HepG2 (cell line): Measurements from ENCODE around the gene BARX2. TPM values are rescaled to one million over a fixed set of nuclear protein-coding genes. Genes with fewer than 3 reads are reported as not detected.

ENCODE experiments used
- ATAC-seq: fragments of 200-7000 bp; cut with Tn5 transposase; 3 replicates; pipeline ENCODE4 v1.9.1; 2020; ENCODE audit warnings: mild to moderate bottlenecking, moderate library complexity
- BruUV-seq: library from RNA; stranded (reverse); fragments of 400-500 nt; replicated peaks from 2 replicates; lab custom pipeline; 2021; lab: Mats Ljungman, UMichigan
- CTCF ChIA-PET: fragments of 300-600 bp; formaldehyde crosslinking; extraction: SDS; loops from one replicate; lab custom pipeline; 2021; ENCODE audit warnings: low total read pairs, inconsistent platforms, low intra/inter-chr PET ratio; lab: Yijun Ruan, JAX
- POLR2A ChIA-PET: fragments of 350-600 bp; sonication (Branson Sonifier 250); formaldehyde crosslinking; loops from one replicate; lab custom pipeline; 2020; ENCODE audit warnings: antibody characterized with exemption, inconsistent platforms; lab: Yijun Ruan, JAX
- DNase-seq: peaks from one replicate; pipeline ENCODE4 v3.0.0-alpha.2; 2015; ENCODE audit warnings: low spot score
- FAIRE-seq: peaks from 3 replicates; lab custom pipeline; 2011; peaks lifted over from hg19 to GRCh38; lab: Jason Lieb, UNC
- H2AFZ ChIP-seq: one replicate; pipeline ENCODE4 v1.6.1; 2011; ENCODE audit warnings: low read length, inconsistent platforms
- H3K27ac ChIP-seq: fragments of 300-600 bp; 3 replicates; pipeline ENCODE4 v1.8.0; 2011; ENCODE audit warnings: mixed run types, mild to moderate bottlenecking, mixed read lengths, low read length, inconsistent platforms; ENCODE audit not compliant: insufficient read depth; ENCODE audit errors: extremely low read length
- H3K27me3 ChIP-seq, 2 experiments: fragments of 200-600 bp in 1 of 2; 2 replicates in 1 of 2; 3 replicates in 1 of 2; pipeline versions ENCODE4 v1.6.0 to v1.8.0; 2011; ENCODE audit warnings: low read length in 2 of 2, mild to moderate bottlenecking in 2 of 2, moderate library complexity in 2 of 2, inconsistent platforms in 1 of 2; ENCODE audit not compliant: insufficient read depth in 2 of 2, control insufficient read depth in 1 of 2
- H3K36me3 ChIP-seq, 2 experiments: fragments of 200-600 bp in 1 of 2; replicated peaks in 1 of 2; 2 replicates in 1 of 2; 3 replicates in 1 of 2; pipeline versions ENCODE4 v1.5.1 to v1.8.0; 2011; ENCODE audit warnings: low read length in 2 of 2, inconsistent platforms in 1 of 2; ENCODE audit not compliant: insufficient read depth in 2 of 2, control insufficient read depth in 1 of 2
- H3K4me1 ChIP-seq: 2 replicates; pipeline ENCODE4 v1.5.1; 2012; ENCODE audit warnings: low read length, inconsistent platforms; ENCODE audit not compliant: insufficient read depth
- H3K4me2 ChIP-seq: 2 replicates; pipeline ENCODE4 v1.6.0; 2011; ENCODE audit warnings: low read depth, low read length, inconsistent platforms
- H3K4me3 ChIP-seq, 3 experiments: fragments of 200-600 bp in 1 of 3; sonication (generic), shearing (Covaris generic) in 1 of 3; replicated peaks in 1 of 3; 2 replicates each; pipeline ENCODE4 v1.5.1; 2011 to 2016; ENCODE audit warnings: low read length in 3 of 3, inconsistent platforms in 2 of 3, low read depth in 2 of 3, mild to moderate bottlenecking in 2 of 3, control low read depth in 1 of 3, mixed read lengths in 1 of 3; ENCODE audit not compliant: insufficient read depth in 1 of 3
- H3K79me2 ChIP-seq: one replicate; pipeline ENCODE4 v1.6.1; 2011; ENCODE audit warnings: low read length, inconsistent platforms; ENCODE audit not compliant: insufficient read depth
- H3K9ac ChIP-seq: 2 replicates; pipeline ENCODE4 v1.6.0; 2011; ENCODE audit warnings: mild to moderate bottlenecking, low read depth, low read length, inconsistent platforms; ENCODE audit not compliant: insufficient read depth
- H3K9me3 ChIP-seq: 2 replicates; pipeline ENCODE4 v1.5.1; 2012; ENCODE audit warnings: mild to moderate bottlenecking, low read length
- H4K20me1 ChIP-seq: 2 replicates; pipeline ENCODE4 v1.6.0; 2011; ENCODE audit warnings: inconsistent platforms, mild to moderate bottlenecking, low read length, moderate library complexity; ENCODE audit not compliant: insufficient read depth
- CBX2 ChIP-seq, 2 experiments: fragments of 200-600 bp in 1 of 2; sonication (generic); formaldehyde crosslinking in 1 of 2; IDR thresholded peaks; 2 replicates each; pipeline versions ENCODE4 v1.7.0 to v1.8.1; 2018 to 2022; ENCODE audit warnings: low read depth in 2 of 2, low read length in 1 of 2, mild to moderate bottlenecking in 1 of 2, missing genetic modification reagents in 1 of 2
- NCOA1 ChIP-seq: sonication (generic); formaldehyde crosslinking; IDR thresholded peaks from 2 replicates; pipeline ENCODE4 v1.9.0; 2021; ENCODE audit warnings: missing genetic modification reagents
- NFE2L2 ChIP-seq: fragments of 150-350 bp; IDR thresholded peaks from 2 replicates; pipeline ENCODE4 v1.6.1; 2014; ENCODE audit warnings: low read length
- NFIC ChIP-seq: IDR thresholded peaks from 2 replicates; pipeline ENCODE4 v1.6.1; 2012; ENCODE audit warnings: mild to moderate bottlenecking, low read length, inconsistent platforms
- NRL ChIP-seq: sonication (generic); formaldehyde crosslinking; IDR thresholded peaks from 2 replicates; pipeline ENCODE4 v1.5.0; 2020; ENCODE audit warnings: missing genetic modification reagents, mild to moderate bottlenecking, moderate library complexity, borderline replicate concordance
- PHF8 ChIP-seq: sonication (generic); formaldehyde crosslinking; IDR thresholded peaks from 2 replicates; pipeline ENCODE4 v1.5.0; 2020; ENCODE audit warnings: missing genetic modification reagents
- ZFAT ChIP-seq: sonication (generic); formaldehyde crosslinking; conservative IDR thresholded peaks from 2 replicates; pipeline ENCODE4 v1.8.1; 2023; ENCODE audit warnings: missing genetic modification reagents, inconsistent platforms
- ZNF224 ChIP-seq: sonication (generic); formaldehyde crosslinking; IDR thresholded peaks from 2 replicates; pipeline ENCODE4 v1.5.0; 2020; ENCODE audit warnings: mild to moderate bottlenecking, missing genetic modification reagents
- ZNF570 ChIP-seq: sonication (generic); formaldehyde crosslinking; IDR thresholded peaks from 2 replicates; pipeline ENCODE4 v1.4.0; 2020; ENCODE audit warnings: mild to moderate bottlenecking, missing genetic modification reagents, borderline replicate concordance
- ZNF839 ChIP-seq: sonication (generic); formaldehyde crosslinking; IDR thresholded peaks from 2 replicates; pipeline ENCODE4 v1.4.0; 2020; ENCODE audit warnings: missing genetic modification reagents, mild to moderate bottlenecking, borderline replicate concordance
- ZSCAN20 ChIP-seq: sonication (generic); formaldehyde crosslinking; IDR thresholded peaks from 2 replicates; pipeline ENCODE4 v1.4.0; 2020; ENCODE audit warnings: missing genetic modification reagents, mild to moderate bottlenecking, borderline replicate concordance
- WGBS: methylation state at CpG from one replicate; pipeline ENCODE4 v1.1.6; 2017; ENCODE audit warnings: low lambda C conversion rate; 5-methylcytosine and 5-hydroxymethylcytosine counted together
- in situ Hi-C: cut with HindIII; loops from 2 replicates; pipeline ENCODE4 v1.10.0; 2017; ENCODE audit warnings: low pct_unique_long_range_greater_than_20kb; ENCODE audit not compliant: extremely low pct_ligation_motif_present
- intact Hi-C: fragments of 100-400 bp; cut with micrococcal nuclease; formaldehyde crosslinking; loops from one replicate; pipeline ENCODE4 v1.10.0; 2022; ENCODE audit not compliant: unreplicated experiment
- polyA plus RNA-seq, 8 experiments: library from polyadenylated mRNA; depleted of rRNA in 3 of 8; stranded (reverse) in 7 of 8; unstranded in 1 of 8; fragments of >200 nt; fragmentation: Illumina TruSeq in 4 of 8; extraction: Trizol in 4 of 8; gene quantifications; 2 replicates each; pipeline versions ENCODE4 v1.2.1 to v1.2.3, GENCODE V29; 2011 to 2016; ENCODE audit warnings: low read depth in 4 of 8, missing spikeins in 1 of 8, mixed read lengths in 1 of 8; ENCODE audit not compliant: insufficient read depth in 1 of 8
- total RNA-seq, 5 experiments: library from RNA; depleted of rRNA; stranded (reverse); fragments of >200 nt; fragmentation: Illumina TruSeq; extraction: Trizol; gene quantifications; 2 replicates each; pipeline ENCODE4 v1.2.3, GENCODE V29; 2016; ENCODE audit warnings: low read depth in 1 of 5
- TF ChIP-seq, protein P1 (sequence below): IDR thresholded peaks from 2 replicates; pipeline ENCODE4 v1.6.1; 2016; ENCODE audit warnings: mild to moderate bottlenecking
- TF ChIP-seq, protein P2 (sequence below): sonication (generic); formaldehyde crosslinking; IDR thresholded peaks from one replicate; pipeline ENCODE4 v1.5.1; 2020; ENCODE audit warnings: mild to moderate bottlenecking, missing genetic modification reagents; ENCODE audit errors: not compliant biosample characterization
- TF ChIP-seq, protein P3 (sequence below): sonication (generic); formaldehyde crosslinking; IDR thresholded peaks from 2 replicates; pipeline ENCODE4 v1.8.0; 2022; ENCODE audit warnings: mild to moderate bottlenecking, missing genetic modification reagents; ENCODE audit not compliant: insufficient replicate concordance

The BARX2 gene
- total and polyA plus RNA-seq, 2 of the 13 experiments (the other 11 are each of a cell fraction or from before 2014, with no cell fraction given) = not detected

DNA sequence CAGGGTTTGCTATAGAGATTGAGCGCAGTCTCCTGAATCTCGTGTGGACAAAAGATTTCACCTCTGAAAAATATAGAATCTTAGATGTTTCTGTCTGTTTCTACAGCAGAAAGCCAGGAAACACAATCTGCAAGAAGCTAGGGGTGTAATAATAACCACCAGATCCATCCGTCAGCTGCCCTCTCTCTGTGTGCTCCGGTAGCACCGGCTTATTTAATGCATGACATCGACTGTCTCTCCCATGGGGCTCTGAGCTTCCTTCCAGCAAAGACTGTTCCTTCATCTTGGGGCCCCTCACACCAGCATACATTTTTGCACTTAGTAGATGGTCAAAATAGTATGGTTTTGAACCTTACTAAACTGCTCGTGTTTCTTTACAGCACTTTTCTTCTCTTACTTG lies 20.2 kb downstream of the BARX2 start:
- H3K27ac ChIP-seq = no peak overlapping the region
- in situ Hi-C loops (no loop called here), intact Hi-C loops (no loop called here)
- DNase-seq = no peak
- H3K9ac ChIP-seq = no peak overlapping the region
- no peak for FAIRE-seq
- POLR2A ChIA-PET = no interaction called here
- no peak overlapping the region for H3K4me3 ChIP-seq
- no peaks in the 10 kb centered on the region for H3K9me3 ChIP-seq
- no peak overlapping the region for H2AFZ ChIP-seq
- H3K4me2 ChIP-seq = no peak overlapping the region
- WGBS = 49% methylated on average over 7 of the region's 7 CpGs
- no peaks in the 10 kb centered on the region for H4K20me1 ChIP-seq
- peaks cover 1 to 34% of the 10 kb centered on the region in 2 experiments; a peak in 2 of 5 replicates for H3K27me3 ChIP-seq
- H3K4me1 ChIP-seq = peaks cover 26% of the 10 kb centered on the region
- ATAC-seq = no peak
- no peaks in the 10 kb centered on the region for H3K79me2 ChIP-seq
- no TSS peak for BruUV-seq
- H3K36me3 ChIP-seq = no peaks in the 10 kb centered on the region
- CTCF ChIA-PET = no interaction called here
- no peak for TF ChIP-seq NFE2L2
- no peak for TF ChIP-seq ZFAT (CRISPR knock-in tag)
- no peak for TF ChIP-seq ZNF570 (CRISPR knock-in tag)
- TF ChIP-seq, protein P1, sequence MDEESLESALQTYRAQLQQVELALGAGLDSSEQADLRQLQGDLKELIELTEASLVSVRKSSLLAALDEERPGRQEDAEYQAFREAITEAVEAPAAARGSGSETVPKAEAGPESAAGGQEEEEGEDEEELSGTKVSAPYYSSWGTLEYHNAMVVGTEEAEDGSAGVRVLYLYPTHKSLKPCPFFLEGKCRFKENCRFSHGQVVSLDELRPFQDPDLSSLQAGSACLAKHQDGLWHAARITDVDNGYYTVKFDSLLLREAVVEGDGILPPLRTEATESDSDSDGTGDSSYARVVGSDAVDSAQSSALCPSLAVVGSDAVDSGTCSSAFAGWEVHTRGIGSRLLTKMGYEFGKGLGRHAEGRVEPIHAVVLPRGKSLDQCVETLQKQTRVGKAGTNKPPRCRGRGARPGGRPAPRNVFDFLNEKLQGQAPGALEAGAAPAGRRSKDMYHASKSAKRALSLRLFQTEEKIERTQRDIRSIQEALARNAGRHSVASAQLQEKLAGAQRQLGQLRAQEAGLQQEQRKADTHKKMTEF = no peak
- no peak for TF ChIP-seq ZNF224 (CRISPR knock-in tag)
- TF ChIP-seq, protein P2, sequence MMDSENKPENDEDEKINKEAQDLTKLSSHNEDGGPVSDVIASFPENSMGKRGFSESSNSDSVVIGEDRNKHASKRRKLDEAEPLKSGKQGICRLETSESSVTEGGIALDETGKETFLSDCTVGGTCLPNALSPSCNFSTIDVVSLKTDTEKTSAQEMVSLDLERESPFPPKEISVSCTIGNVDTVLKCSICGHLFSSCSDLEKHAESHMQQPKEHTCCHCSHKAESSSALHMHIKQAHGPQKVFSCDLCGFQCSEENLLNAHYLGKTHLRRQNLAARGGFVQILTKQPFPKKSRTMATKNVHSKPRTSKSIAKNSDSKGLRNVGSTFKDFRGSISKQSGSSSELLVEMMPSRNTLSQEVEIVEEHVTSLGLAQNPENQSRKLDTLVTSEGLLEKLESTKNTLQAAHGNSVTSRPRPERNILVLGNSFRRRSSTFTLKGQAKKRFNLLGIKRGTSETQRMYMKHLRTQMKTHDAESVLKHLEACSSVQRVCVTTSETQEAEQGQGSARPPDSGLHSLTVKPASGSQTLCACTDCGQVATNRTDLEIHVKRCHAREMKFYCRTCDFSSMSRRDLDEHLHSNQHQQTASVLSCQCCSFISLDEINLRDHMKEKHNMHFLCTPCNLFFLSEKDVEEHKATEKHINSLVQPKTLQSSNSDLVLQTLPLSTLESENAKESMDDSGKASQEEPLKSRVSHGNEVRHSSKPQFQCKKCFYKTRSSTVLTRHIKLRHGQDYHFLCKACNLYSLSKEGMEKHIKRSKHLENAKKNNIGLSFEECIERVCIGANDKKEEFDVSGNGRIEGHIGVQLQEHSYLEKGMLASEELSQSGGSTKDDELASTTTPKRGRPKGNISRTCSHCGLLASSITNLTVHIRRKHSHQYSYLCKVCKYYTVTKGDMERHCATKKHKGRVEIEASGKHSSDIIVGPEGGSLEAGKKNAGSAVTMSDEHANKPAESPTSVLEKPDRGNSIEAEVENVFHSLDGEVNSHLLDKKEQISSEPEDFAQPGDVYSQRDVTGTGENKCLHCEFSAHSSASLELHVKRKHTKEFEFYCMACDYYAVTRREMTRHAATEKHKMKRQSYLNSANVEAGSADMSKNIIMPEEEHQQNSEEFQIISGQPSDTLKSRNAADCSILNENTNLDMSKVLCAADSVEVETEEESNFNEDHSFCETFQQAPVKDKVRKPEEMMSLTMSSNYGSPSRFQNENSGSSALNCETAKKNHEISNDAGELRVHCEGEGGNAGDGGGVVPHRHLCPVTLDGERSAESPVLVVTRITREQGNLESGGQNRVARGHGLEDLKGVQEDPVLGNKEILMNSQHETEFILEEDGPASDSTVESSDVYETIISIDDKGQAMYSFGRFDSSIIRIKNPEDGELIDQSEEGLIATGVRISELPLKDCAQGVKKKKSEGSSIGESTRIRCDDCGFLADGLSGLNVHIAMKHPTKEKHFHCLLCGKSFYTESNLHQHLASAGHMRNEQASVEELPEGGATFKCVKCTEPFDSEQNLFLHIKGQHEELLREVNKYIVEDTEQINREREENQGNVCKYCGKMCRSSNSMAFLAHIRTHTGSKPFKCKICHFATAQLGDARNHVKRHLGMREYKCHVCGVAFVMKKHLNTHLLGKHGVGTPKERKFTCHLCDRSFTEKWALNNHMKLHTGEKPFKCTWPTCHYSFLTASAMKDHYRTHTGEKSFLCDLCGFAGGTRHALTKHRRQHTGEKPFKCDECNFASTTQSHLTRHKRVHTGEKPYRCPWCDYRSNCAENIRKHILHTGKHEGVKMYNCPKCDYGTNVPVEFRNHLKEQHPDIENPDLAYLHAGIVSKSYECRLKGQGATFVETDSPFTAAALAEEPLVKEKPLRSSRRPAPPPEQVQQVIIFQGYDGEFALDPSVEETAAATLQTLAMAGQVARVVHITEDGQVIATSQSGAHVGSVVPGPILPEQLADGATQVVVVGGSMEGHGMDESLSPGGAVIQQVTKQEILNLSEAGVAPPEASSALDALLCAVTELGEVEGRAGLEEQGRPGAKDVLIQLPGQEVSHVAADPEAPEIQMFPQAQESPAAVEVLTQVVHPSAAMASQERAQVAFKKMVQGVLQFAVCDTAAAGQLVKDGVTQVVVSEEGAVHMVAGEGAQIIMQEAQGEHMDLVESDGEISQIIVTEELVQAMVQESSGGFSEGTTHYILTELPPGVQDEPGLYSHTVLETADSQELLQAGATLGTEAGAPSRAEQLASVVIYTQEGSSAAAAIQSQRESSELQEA (CRISPR knock-in tag) = no peak
- TF ChIP-seq NCOA1 (CRISPR knock-in tag) = no peak
- no peak for TF ChIP-seq PHF8 (CRISPR knock-in tag)
- no peak for TF ChIP-seq CBX2 (IDR thresholded peaks at IDR 0.05; ENCODE audit: low read depth, low read length)
- no peak for TF ChIP-seq CBX2 (CRISPR knock-in tag; IDR thresholded peaks at IDR 0.05; ENCODE audit: low read depth)
- no peak for TF ChIP-seq ZSCAN20 (CRISPR knock-in tag)
- TF ChIP-seq NRL (CRISPR knock-in tag) = no peak
- no peak for TF ChIP-seq ZNF839
- no peak for TF ChIP-seq NFIC
- TF ChIP-seq, protein P3, sequence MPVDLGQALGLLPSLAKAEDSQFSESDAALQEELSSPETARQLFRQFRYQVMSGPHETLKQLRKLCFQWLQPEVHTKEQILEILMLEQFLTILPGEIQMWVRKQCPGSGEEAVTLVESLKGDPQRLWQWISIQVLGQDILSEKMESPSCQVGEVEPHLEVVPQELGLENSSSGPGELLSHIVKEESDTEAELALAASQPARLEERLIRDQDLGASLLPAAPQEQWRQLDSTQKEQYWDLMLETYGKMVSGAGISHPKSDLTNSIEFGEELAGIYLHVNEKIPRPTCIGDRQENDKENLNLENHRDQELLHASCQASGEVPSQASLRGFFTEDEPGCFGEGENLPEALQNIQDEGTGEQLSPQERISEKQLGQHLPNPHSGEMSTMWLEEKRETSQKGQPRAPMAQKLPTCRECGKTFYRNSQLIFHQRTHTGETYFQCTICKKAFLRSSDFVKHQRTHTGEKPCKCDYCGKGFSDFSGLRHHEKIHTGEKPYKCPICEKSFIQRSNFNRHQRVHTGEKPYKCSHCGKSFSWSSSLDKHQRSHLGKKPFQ (CRISPR knock-in tag) = no peak
